ENCODE measurements around the gene KAT6B.

The KAT6B gene

GRCh38 chr10:74994854-74995253, 168.5 kb downstream of the KAT6B start:
- DNase-seq: no peak

GRCh38 chr10:74995806-74996205, 169.4 kb downstream of the KAT6B start:
- DNase-seq: no peak

- DNase-seq: no peak
These were observed 170.8 kb downstream of the KAT6B start for GRCh38 chr10:74997163-74997562.

- no peak for DNase-seq
These were observed 174.4 kb downstream of the KAT6B start for GRCh38 chr10:75000748-75001321.

- DNase-seq: no peak
These were observed 175.4 kb downstream of the KAT6B start for GRCh38 chr10:75001715-75002350.

GRCh38 chr10:75002351-75002725, 175.9 kb downstream of the KAT6B start:
- DNase-seq: no peak

GRCh38 chr10:75002967-75003594, 176.7 kb downstream of the KAT6B start:
- DNase-seq: no peak

- no peak for DNase-seq
These were observed 177.5 kb downstream of the KAT6B start for GRCh38 chr10:75003891-75004290.

- DNase-seq: no peak
These were observed 181.2 kb downstream of the KAT6B start for GRCh38 chr10:75007646-75008045.

- no peak for DNase-seq
These were observed 182.6 kb downstream of the KAT6B start for GRCh38 chr10:75008952-75009351.

GRCh38 chr10:75009426-75009825, 183.0 kb downstream of the KAT6B start:
- no peak for DNase-seq

GRCh38 chr10:75010373-75010772, 184.0 kb downstream of the KAT6B start:
- DNase-seq: no peak

GRCh38 chr10:75011221-75011620, 184.8 kb downstream of the KAT6B start:
- no peak for DNase-seq

- no peak for DNase-seq
These were observed 186.1 kb downstream of the KAT6B start for GRCh38 chr10:75012471-75012870.

GRCh38 chr10:75013007-75013406, 186.6 kb downstream of the KAT6B start:
- no peak for DNase-seq

- DNase-seq: no peak
These were observed 187.1 kb downstream of the KAT6B start for GRCh38 chr10:75013522-75013921.

GRCh38 chr10:75014516-75015230, 188.3 kb downstream of the KAT6B start:
- no peak for DNase-seq

GRCh38 chr10:75015442-75015841, 189.0 kb downstream of the KAT6B start:
- DNase-seq: no peak

- DNase-seq: no peak
These were observed 189.9 kb downstream of the KAT6B start for GRCh38 chr10:75016325-75016724.

GRCh38 chr10:75018251-75018650, 191.9 kb downstream of the KAT6B start:
- DNase-seq: no peak

- no peak for DNase-seq
These were observed 192.4 kb downstream of the KAT6B start for GRCh38 chr10:75018686-75019307.

- DNase-seq: no peak
These were observed 193.0 kb downstream of the KAT6B start for GRCh38 chr10:75019370-75019769.

GRCh38 chr10:75020168-75020567, 193.8 kb downstream of the KAT6B start:
- no peak for DNase-seq

All from T-helper 9 cell (primary cell).